Adrenal gland (tissue), 12 donors: Measurements from ENCODE around the gene CSK. TPM values are rescaled to one million over a fixed set of nuclear protein-coding genes. Genes with fewer than 3 reads are reported as not detected.

Source experiments
- DNase-seq, 7 donors: peaks; one replicate each; pipeline ENCODE4 v3.0.0-alpha.2; 2019 to 2020
- H3K27ac ChIP-seq, 5 donors: fragments of 200-600 bp; sonication (generic) in 4 of 5; 1 replicate in 3 of 5; 2 replicates in 2 of 5; pipeline versions ENCODE4 v1.5.1 to v1.8.0; 2016 to 2020; ENCODE audit warnings: mild to moderate bottlenecking in 1 of 5
- H3K27me3 ChIP-seq: fragments of 200-600 bp; 2 replicates; pipeline ENCODE4 v1.8.0; 2021
- H3K36me3 ChIP-seq, 2 donors: fragments of 200-600 bp; replicated peaks in 1 of 2; 1 replicate in 1 of 2; 2 replicates in 1 of 2; pipeline versions ENCODE4 v1.5.1 to v1.8.0; 2018 to 2022
- H3K4me1 ChIP-seq, 2 donors: fragments of 200-600 bp; replicated peaks in 1 of 2; 1 replicate in 1 of 2; 2 replicates in 1 of 2; pipeline versions ENCODE4 v1.5.1 to v1.8.0; 2018 to 2021
- H3K4me3 ChIP-seq, 4 donors: fragments of 200-600 bp; sonication (generic) in 3 of 4; one replicate each; pipeline ENCODE4 v1.5.1; 2016 to 2018
- H3K9me3 ChIP-seq, 3 donors: fragments of 200-600 bp; sonication (generic) in 1 of 3; replicated peaks in 1 of 3; 1 replicate in 2 of 3; 2 replicates in 1 of 3; pipeline versions ENCODE4 v1.5.1 to v1.8.0; 2016 to 2021
- POLR2A ChIP-seq, 2 donors: fragments of 450-650 bp; IDR thresholded peaks; one replicate each; pipeline ENCODE4 v1.6.1; 2017; ENCODE audit warnings: antibody characterized with exemption in 2 of 2, mild to moderate bottlenecking in 2 of 2, moderate library complexity in 1 of 2
- WGBS, 4 donors: extraction: QIAGEN DNeasy Blood & Tissue Kit in 2 of 4; methylation state at CpG; one replicate each; pipeline versions ENCODE4 v1.1.5 to v1.1.7; 2013 to 2017; 5-methylcytosine and 5-hydroxymethylcytosine counted together
- intact Hi-C, 2 donors: fragments of 100-400 bp; cut with DNase I; formaldehyde crosslinking; loops; one replicate each; pipeline versions ENCODE4 v1.14.1 to v1.15.0; 2022 to 2023
- polyA plus RNA-seq, 3 donors: library from polyadenylated mRNA; stranded (reverse); fragments of 200-250 nt in 2 of 3; fragments of 350-450 nt in 1 of 3; fragmentation: Illumina TruSeq in 1 of 3; extraction: RNeasy Lipid Tissue Mini Kit (QIAGEN cat#74804) in 1 of 3; gene quantifications; one replicate each; pipeline ENCODE4 v1.2.3, GENCODE V29; 2013 to 2014
- total RNA-seq, 9 donors: library from RNA; depleted of rRNA in 4 of 9; stranded (reverse); fragments of >200 nt in 4 of 9; fragments of 120-200 nt in 1 of 9; fragmentation: NEBNext Ultra II Directional in 1 of 9; extraction: Animal tissue kit (Norgen Biotek cat#: 25700) in 1 of 9; gene quantifications; one replicate each; pipeline versions ENCODE4 v1.1.0 to v1.2.4, GENCODE V29; 2013 to 2023
- TF ChIP-seq, protein P1 (sequence below), 6 experiments: fragments of 450-650 bp in 4 of 6; fragments of 200-600 bp in 2 of 6; sonication (generic) in 1 of 6; IDR thresholded peaks; 1 replicate in 5 of 6; 2 replicates in 1 of 6; pipeline versions ENCODE4 v1.5.1 to v1.8.0; 2016 to 2021; ENCODE audit warnings: antibody characterized with exemption in 6 of 6, mild to moderate bottlenecking in 2 of 6, moderate library complexity in 1 of 6
- donor health status: healthy with polysubstance abuse.
- donor health status: Bipolar disorder and iron deficiency.
- donor health status: DM: yes; HTN: yes; CAD: no.
- donor health status: DM: no; HTN: no; CAD: no.
- donor health status: DM: no; HTN: no; CAD: no.
- donor health status: DM: yes; HTN: yes; CAD: no.

CSK gene
- total and polyA plus RNA-seq, 12 donors: 10.9 to 59.4 (median 27.6) TPM

GRCh38 chr15:74788683-74789151 lies 6.8 kb downstream of the CSK start:
- Histone ChIP-seq H3K27me3 (no peaks in the 10 kb centered on the region), H3K27ac (peak overlapping the region in 3 of 5 donors; percentile 28 to 83 (median 60)), H3K9me3 (no peaks in the 10 kb centered on the region), H3K4me3 (peak overlapping the region in 1 of 4 donors; percentile 9), H3K4me1 (peaks cover 26 to 92% of the 10 kb centered on the region in 2 donors), H3K36me3 (no peaks in the 10 kb centered on the region)
- no peak for DNase-seq
- intact Hi-C loops: no loop called here
- TF ChIP-seq, protein P1, sequence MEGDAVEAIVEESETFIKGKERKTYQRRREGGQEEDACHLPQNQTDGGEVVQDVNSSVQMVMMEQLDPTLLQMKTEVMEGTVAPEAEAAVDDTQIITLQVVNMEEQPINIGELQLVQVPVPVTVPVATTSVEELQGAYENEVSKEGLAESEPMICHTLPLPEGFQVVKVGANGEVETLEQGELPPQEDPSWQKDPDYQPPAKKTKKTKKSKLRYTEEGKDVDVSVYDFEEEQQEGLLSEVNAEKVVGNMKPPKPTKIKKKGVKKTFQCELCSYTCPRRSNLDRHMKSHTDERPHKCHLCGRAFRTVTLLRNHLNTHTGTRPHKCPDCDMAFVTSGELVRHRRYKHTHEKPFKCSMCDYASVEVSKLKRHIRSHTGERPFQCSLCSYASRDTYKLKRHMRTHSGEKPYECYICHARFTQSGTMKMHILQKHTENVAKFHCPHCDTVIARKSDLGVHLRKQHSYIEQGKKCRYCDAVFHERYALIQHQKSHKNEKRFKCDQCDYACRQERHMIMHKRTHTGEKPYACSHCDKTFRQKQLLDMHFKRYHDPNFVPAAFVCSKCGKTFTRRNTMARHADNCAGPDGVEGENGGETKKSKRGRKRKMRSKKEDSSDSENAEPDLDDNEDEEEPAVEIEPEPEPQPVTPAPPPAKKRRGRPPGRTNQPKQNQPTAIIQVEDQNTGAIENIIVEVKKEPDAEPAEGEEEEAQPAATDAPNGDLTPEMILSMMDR (IDR thresholded peaks at IDR 0.05): no peak
- no peak for TF ChIP-seq POLR2A (IDR thresholded peaks at IDR 0.05)
- WGBS, 4 donors: 61 to 81% (median 71%) methylated on average over 8 to 9 of the region's 9 CpGs

- peak overlapping the region in 3 of 5 donors; percentile 39 to 83 (median 60) for H3K27ac ChIP-seq
- TF ChIP-seq POLR2A (IDR thresholded peaks at IDR 0.05): no peak
- TF ChIP-seq, protein P1 (IDR thresholded peaks at IDR 0.05): no peak
- H3K9me3 ChIP-seq: no peaks in the 10 kb centered on the region
- no peaks in the 10 kb centered on the region for H3K36me3 ChIP-seq
- peak overlapping the region in 1 of 4 donors; percentile 9 for H3K4me3 ChIP-seq
- DNase-seq: no peak
- WGBS, 4 donors: 65 to 80% (median 69%) methylated on average over 5 to 14 of the region's 14 CpGs
- intact Hi-C loops: no loop called here
- H3K4me1 ChIP-seq: peaks cover 26 to 88% of the 10 kb centered on the region in 2 donors
- H3K27me3 ChIP-seq: no peaks in the 10 kb centered on the region
Observed at GRCh38 chr15:74789171-74789631, 7.3 kb downstream of the CSK start.

- intact Hi-C loops: no loop called here
- Histone ChIP-seq H3K27me3 (no peaks in the 10 kb centered on the region), H3K27ac (peak overlapping the region in 3 of 5 donors; percentile 39 to 83 (median 60)), H3K4me3 (peak overlapping the region in 1 of 4 donors; percentile 9), H3K36me3 (no peaks in the 10 kb centered on the region), H3K4me1 (peaks cover 26 to 85% of the 10 kb centered on the region in 2 donors), H3K9me3 (no peaks in the 10 kb centered on the region)
- no peak for DNase-seq
- TF ChIP-seq POLR2A (IDR thresholded peaks at IDR 0.05): no peak
- TF ChIP-seq, protein P1 (IDR thresholded peaks at IDR 0.05): no peak
- 33 to 50% (median 39%) methylated on average over 1 to 3 of the region's 3 CpGs for WGBS, 4 donors
Observed at GRCh38 chr15:74789741-74790079, 7.8 kb downstream of the CSK start.

DNA sequence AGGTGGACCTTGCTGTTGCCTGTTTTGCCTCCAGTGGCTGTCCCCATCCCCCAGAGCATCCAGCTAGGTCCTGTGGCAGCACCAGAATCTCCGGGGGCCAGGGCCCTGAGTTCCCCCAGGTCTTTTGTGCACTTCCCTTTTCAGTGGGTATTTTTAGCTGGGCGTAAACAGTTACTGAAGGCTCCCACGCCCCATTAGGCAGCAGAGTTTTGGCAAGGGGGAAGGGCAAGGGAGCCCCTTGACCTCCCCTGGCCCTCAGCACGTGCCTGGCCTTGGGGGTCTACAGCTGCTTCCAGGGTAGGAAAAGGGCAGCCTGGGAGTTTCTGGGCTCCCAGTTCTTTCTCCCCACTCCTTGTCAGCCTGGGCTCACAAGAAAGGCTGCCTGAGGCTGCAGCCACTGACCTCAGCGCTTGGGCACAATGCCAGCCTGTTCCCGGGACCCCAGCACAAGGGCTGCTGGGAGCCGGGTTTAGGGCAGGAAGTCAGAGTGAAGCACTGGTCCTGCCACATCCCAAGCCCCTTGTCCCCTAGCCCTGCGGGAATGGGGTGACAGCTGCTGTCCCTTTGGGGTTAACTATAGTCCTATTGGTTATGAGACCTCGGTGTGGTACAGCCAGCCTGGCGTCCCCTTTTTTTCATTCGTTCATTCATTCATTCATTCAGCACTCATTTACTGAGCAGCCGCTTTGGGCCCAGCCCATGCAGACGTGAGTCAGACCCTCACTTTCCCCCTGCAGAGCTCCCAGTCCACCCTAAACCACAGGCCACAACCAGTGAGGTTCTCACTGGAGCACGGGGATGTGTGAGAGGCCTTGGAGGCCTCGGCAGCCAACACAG lies 8.4 kb downstream of the CSK start:
- peak overlapping the region in 1 of 4 donors; percentile 9 for H3K4me3 ChIP-seq
- peak in 6 of 7 donors; percentile 67 to 87 (median 82) for DNase-seq
- TF ChIP-seq POLR2A (IDR thresholded peaks at IDR 0.05): no peak
- TF ChIP-seq, protein P1 (IDR thresholded peaks at IDR 0.05): no peak
- intact Hi-C loops: no loop called here
- no peaks in the 10 kb centered on the region for H3K9me3 ChIP-seq
- H3K27me3 ChIP-seq: no peaks in the 10 kb centered on the region
- peak overlapping the region in 3 of 5 donors; percentile 39 to 83 (median 60) for H3K27ac ChIP-seq
- 23 to 30% (median 26%) methylated on average over 8 to 15 of the region's 15 CpGs for WGBS, 4 donors
- peaks cover 26 to 81% of the 10 kb centered on the region in 2 donors for H3K4me1 ChIP-seq
- H3K36me3 ChIP-seq: no peaks in the 10 kb centered on the region
